Chondrocyte (in vitro differentiated cells): ENCODE data around the gene CDK2AP2. TPM values are rescaled to one million over a fixed set of nuclear protein-coding genes. Genes with fewer than 3 reads are reported as not detected.

ENCODE experiments used
- DNase-seq: peaks from one replicate; pipeline ENCODE4 v3.0.0; 2021; ENCODE audit warnings: mixed read lengths, low spot score
- H3K27ac Mint-ChIP-seq: one replicate; pipeline ENCODE4 v1.8.0; 2021; ENCODE audit warnings: mild to moderate bottlenecking, moderate library complexity, mixed read lengths; ENCODE audit not compliant: unreplicated experiment
- H3K27me3 Mint-ChIP-seq: 2 replicates; pipeline ENCODE4 v1.8.0; 2021; ENCODE audit warnings: low read depth, mixed read lengths
- H3K36me3 Mint-ChIP-seq: 2 replicates; pipeline ENCODE4 v1.8.0; 2021; ENCODE audit warnings: low read depth, mixed read lengths
- H3K4me1 Mint-ChIP-seq: 2 replicates; pipeline ENCODE4 v1.8.0; 2021; ENCODE audit warnings: low read depth, mild to moderate bottlenecking, mixed read lengths
- H3K4me3 Mint-ChIP-seq: one replicate; pipeline ENCODE4 v1.8.0; 2021; ENCODE audit warnings: mild to moderate bottlenecking, moderate library complexity, mixed read lengths; ENCODE audit not compliant: unreplicated experiment
- H3K9me3 Mint-ChIP-seq: 2 replicates; pipeline ENCODE4 v1.8.0; 2021; ENCODE audit warnings: low read depth, mixed read lengths
- total RNA-seq: library from RNA; stranded (reverse); gene quantifications from 3 replicates; pipeline ENCODE4 v1.2.1, GENCODE V29; 2021
- TF ChIP-seq, protein P1 (sequence below): fragments of 200-600 bp; sonication (generic); IDR thresholded peaks from 2 replicates; pipeline ENCODE4 v1.5.0; 2021; ENCODE audit warnings: antibody characterized with exemption, mild to moderate bottlenecking, moderate library complexity

CDK2AP2 gene
- total RNA-seq, 1 donor from 2014 or later = 42.5 TPM

DNA sequence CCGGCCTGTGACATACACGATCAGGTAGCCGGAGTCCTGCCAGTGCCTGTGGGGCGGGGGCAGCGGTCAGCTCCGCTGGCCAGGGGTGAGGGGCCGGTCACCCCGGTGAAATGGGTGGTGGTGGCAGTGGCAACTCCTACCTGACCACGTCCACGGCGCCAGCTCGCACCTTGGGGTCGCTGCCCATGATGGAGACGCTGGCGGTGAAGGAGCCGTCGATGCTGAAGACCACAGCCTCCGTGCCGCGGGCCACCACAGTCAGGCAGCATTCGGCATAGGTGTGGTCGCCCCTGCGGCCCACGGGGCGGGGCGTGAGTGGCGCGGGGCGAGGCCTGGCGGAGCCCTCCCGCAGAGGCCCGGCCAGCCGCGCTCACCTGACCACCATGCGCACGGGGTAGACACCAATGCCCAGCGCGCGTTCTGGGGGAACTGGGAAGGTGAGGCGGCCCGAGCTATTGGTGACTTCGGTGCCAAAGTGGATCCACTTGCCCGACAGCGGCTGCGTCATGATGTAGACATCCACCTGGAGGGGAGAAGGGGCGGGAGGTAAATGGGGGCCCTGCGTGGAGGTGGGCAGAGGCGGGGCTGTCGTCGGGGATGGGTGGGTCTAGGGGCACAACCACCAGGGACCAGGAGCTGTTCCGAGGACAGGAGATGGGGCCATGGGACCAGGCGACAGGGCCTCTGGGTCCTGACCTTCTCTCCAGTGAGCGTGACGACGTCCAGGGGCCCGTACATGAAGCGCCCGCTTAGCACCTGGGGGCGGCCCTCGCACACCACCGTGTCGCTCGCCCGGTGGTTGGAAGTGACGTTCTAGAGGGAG is 14.2 kb downstream of the CDK2AP2 start:
- TF ChIP-seq, protein P1, sequence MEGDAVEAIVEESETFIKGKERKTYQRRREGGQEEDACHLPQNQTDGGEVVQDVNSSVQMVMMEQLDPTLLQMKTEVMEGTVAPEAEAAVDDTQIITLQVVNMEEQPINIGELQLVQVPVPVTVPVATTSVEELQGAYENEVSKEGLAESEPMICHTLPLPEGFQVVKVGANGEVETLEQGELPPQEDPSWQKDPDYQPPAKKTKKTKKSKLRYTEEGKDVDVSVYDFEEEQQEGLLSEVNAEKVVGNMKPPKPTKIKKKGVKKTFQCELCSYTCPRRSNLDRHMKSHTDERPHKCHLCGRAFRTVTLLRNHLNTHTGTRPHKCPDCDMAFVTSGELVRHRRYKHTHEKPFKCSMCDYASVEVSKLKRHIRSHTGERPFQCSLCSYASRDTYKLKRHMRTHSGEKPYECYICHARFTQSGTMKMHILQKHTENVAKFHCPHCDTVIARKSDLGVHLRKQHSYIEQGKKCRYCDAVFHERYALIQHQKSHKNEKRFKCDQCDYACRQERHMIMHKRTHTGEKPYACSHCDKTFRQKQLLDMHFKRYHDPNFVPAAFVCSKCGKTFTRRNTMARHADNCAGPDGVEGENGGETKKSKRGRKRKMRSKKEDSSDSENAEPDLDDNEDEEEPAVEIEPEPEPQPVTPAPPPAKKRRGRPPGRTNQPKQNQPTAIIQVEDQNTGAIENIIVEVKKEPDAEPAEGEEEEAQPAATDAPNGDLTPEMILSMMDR = no peak
- H3K36me3 Mint-ChIP-seq = peaks cover 6% of the 10 kb centered on the region

GRCh38 chr11:67492801-67493547 is 15.0 kb downstream of the CDK2AP2 start:
- Mint-ChIP-seq H3K4me3 (no peak overlapping the region), H3K27ac (no peak overlapping the region), H3K9me3 (no peaks in the 10 kb centered on the region), H3K36me3 (peaks cover 7% of the 10 kb centered on the region), H3K27me3 (no peaks in the 10 kb centered on the region), H3K4me1 (no peaks in the 10 kb centered on the region)
- TF ChIP-seq, protein P1 = peak; percentile 10
- no peak for DNase-seq

More for the DNA sequence above, 14.2 kb downstream of the CDK2AP2 start:
- no peaks in the 10 kb centered on the region for H3K4me1 Mint-ChIP-seq
- H3K27me3 Mint-ChIP-seq = no peaks in the 10 kb centered on the region
- DNase-seq = no peak
- no peak overlapping the region for H3K27ac Mint-ChIP-seq
- H3K9me3 Mint-ChIP-seq = no peaks in the 10 kb centered on the region
- no peak overlapping the region for H3K4me3 Mint-ChIP-seq

GRCh38 chr11:67492069-67492727 is 15.8 kb downstream of the CDK2AP2 start:
- Mint-ChIP-seq H3K36me3 (peaks cover 9% of the 10 kb centered on the region), H3K27me3 (no peaks in the 10 kb centered on the region), H3K4me3 (no peak overlapping the region), H3K4me1 (no peaks in the 10 kb centered on the region), H3K9me3 (no peaks in the 10 kb centered on the region), H3K27ac (no peak overlapping the region)
- TF ChIP-seq, protein P1 = no peak
- DNase-seq = no peak

DNA sequence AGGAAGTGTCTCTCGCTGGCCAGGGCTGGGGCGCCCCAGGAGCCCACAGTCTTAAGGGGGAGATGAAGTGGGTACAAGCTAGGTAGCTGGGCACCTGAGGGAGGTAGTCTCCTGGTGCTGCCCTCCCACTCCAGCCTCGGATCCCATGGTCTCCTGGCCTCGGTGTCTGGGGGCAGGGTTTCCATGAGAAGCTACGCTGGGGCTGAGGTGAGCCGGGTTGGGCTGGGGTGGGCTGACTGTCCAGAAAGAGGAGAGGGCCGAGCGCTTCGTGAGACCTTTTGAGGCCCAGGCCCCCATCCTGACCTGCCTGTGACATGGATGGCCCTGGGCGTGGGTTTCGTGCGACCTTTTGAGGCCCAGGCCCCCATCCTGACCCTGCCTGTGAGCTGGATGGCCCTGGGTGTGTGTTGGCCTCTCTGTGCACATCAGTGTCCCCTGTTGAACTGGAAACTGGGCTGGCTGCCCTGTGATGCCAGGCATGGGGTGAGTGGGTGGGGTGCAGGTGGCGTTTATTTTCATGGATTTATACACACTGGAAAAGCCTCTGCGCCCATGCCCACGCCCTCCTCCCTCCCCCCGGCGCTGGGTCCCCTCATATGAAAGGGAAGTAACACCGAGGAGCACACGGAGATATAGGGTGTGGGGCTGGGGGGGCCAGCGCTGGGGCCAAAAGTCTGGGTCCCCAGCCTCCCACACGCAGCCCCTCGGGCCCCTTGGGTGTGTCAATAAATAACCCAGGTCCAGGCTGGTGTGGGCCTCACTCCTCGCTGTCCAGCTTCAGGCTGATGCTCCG is 16.5 kb downstream of the CDK2AP2 start:
- no peak for DNase-seq
- no peaks in the 10 kb centered on the region for H3K4me1 Mint-ChIP-seq
- no peak overlapping the region for H3K27ac Mint-ChIP-seq
- H3K4me3 Mint-ChIP-seq = no peak overlapping the region
- H3K9me3 Mint-ChIP-seq = no peaks in the 10 kb centered on the region
- no peaks in the 10 kb centered on the region for H3K27me3 Mint-ChIP-seq
- TF ChIP-seq, protein P1 = no peak
- H3K36me3 Mint-ChIP-seq = peaks cover 9% of the 10 kb centered on the region
